ENCODE measurements around the gene HTR6. TPM values are rescaled to one million over a fixed set of nuclear protein-coding genes. Genes with fewer than 3 reads are reported as not detected.

Gene HTR6
- total RNA-seq, 1 donor from 2014 or later: 0.13 TPM

DNA sequence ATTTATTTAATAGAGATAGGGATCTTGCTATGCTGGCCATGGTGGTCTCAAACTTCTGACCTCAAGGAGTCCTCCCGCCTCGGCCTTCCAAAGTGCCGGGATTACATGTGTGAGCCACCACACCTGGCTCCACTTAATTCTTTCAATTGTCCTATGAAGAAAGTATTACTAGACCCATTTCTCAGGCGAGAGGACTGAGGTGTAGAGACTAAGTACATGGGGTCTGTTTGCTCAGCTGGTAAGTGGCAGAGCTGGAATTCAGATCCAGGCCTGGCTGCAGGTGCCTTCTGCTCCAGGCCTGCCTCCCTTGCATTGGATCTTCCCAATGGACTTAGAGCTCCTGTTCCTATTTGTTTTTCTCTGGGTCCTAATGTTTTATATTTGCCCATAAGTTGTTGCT lies 55.5 kb downstream of the HTR6 start:
- no peak for DNase-seq (ENCODE audit: low read depth in 2 of 2)

DNA sequence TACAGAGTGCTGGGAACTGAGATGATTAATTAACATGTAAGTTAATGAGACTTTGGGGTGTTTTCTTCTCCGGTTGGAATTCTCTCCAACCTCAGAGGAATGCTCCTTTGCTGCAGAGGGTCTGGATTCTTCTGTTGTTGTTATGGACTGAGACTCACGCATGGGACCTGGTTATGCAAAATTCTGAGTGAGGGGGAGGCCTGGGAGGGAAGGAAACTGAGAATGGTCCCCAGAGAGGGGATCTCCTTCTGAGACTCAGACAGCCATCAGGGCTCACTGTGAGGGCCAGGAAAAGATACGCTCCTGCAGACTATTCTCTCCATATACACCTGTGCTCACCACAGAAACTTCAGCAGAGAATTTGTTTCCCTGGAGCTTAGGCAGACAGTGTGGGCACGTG lies 56.3 kb downstream of the HTR6 start:
- DNase-seq (ENCODE audit: low read depth in 2 of 2): no peak

DNA sequence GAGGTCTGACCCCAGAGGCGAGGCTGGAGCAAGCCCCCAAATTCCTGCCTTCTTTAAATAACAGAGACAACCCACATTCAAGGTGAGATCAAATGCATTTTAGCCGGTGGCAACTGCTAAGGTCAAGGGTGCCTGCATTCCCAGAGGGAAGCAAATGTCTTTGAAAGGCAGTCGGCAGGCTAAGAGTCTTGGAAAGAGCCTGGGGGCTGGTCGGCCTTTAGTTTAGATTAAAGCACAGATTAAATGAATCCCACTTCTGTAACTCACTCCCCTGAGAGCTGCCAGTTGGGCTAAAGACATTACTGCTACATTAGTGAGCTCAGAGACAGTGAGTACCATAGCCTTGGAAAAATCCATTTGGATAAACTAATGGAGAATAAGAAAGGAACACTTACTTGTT lies 59.2 kb downstream of the HTR6 start:
- no peak for DNase-seq (ENCODE audit: low read depth in 2 of 2)

DNA sequence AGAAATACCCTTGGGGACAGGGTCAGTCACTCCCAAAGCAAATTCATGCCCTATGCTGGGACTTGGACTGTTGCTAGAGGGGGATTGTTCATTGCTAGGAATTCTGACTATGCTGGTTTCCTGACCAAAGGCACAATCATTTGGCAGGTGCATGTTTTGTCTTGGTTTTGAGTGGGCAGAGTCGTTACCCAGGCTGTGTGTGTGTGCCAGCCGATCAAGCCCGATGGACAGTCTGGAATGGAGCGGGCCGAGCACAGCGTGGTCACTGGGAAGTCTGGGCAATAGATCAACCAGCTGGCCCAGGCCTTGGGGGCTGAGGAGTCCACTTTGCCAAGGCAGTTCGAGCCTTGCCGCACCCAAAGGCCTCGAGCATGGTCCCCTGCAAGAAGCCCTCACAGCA lies 60.9 kb downstream of the HTR6 start:
- DNase-seq (ENCODE audit: low read depth in 2 of 2): no peak

DNA sequence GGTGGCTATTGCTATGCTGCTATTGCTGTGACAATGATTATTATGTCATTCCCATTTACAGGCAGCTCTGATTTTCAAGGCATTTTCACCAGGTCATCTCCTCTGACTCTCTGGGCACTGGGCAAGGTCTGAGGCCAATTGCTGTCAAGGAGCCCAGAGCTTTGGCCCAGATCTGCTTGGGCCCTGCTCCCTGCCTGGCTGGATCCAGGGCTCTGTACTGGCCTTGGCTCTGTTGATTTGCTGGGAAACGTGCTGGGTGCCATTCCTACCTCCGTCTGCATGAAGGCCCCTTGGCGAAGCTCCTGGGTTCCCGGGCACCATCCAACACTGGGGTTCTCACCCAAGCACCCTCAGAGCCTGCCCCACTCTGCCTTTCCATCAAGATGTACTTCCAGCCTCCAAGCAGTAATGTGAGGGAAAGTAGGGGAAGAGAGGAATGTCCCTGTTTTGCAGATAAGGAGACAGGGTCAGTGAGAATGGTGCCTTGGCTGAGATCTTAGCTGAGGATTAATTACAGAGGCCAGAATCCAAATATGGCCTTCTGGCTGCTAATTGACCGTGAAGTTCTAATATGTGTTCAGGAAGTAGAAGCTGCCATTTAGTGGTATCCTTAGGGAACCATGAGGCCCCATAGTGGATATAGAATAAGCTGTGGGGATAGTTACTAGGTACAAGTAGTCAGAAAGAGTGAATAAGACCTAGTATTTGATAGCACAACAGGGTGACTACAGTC lies 63.9 kb downstream of the HTR6 start:
- no peak for DNase-seq (ENCODE audit: low read depth in 2 of 2)

DNA sequence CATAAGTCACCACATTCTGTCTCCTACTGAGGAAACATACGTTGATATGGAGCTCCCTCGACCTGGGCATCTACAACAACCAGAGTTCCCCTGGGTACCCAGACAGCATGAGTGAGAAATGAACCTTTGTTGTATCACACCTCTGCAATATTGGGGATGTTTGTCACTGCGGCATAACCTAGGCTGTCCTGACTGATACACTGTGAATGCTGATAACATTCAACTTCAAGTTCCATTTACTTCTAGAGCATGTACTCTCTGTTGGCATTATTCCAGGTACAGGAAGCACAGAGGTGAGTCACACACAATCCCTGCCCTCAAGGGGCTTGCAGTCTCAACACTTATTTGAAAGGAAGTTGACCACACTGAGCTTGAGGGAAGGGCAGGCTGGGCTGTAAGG lies 65.6 kb downstream of the HTR6 start:
- no peak for DNase-seq (ENCODE audit: low read depth in 2 of 2)

Other genes with a start within 250 kb of the HTR6 start
- gene CAPZB, start 179.3 kb upstream of the HTR6 start, total RNA-seq: 119 and 202 TPM in 2 replicates
- gene NBL1, start 20.6 kb upstream of the HTR6 start, total RNA-seq: 91.4 and 236 TPM in 2 replicates
- gene TMCO4, start 135.0 kb downstream of the HTR6 start, total RNA-seq: 6.7 and 9.6 TPM in 2 replicates
- gene RNF186, start 150.4 kb downstream of the HTR6 start, total RNA-seq: not detected in 2 replicates
- gene OTUD3, start 217.5 kb downstream of the HTR6 start, total RNA-seq: 2.2 and 2.4 TPM in 2 replicates